Mucosa of descending colon (tissue), 3 donors: ENCODE measurements around the gene FBXO46. TPM values are rescaled to one million over a fixed set of nuclear protein-coding genes. Genes with fewer than 3 reads are reported as not detected.
"Not testable (repeated sequence)": the region's sequence is repeated elsewhere in the genome, so short reads cannot be mapped to it uniquely, and the experiment has no call there.

Source experiments
- ATAC-seq: fragments of 200-7000 bp; cut with Tn5 transposase; one replicate; pipeline ENCODE4 v1.9.1; 2020; ENCODE audit warnings: mild to moderate bottlenecking, moderate library complexity
- DNase-seq, 3 donors: peaks; one replicate each; pipeline ENCODE4 v3.0.0-alpha.2; 2020
- H3K36me3 ChIP-seq: fragments of 200-600 bp; one replicate; pipeline ENCODE4 v1.8.0; 2021; ENCODE audit warnings: low read depth, mild to moderate bottlenecking
- H3K4me1 ChIP-seq: fragments of 200-600 bp; one replicate; pipeline ENCODE4 v1.8.0; 2021; ENCODE audit warnings: low read depth, mild to moderate bottlenecking
- H3K4me3 ChIP-seq: fragments of 200-600 bp; one replicate; pipeline ENCODE4 v1.8.0; 2021; ENCODE audit warnings: mild to moderate bottlenecking
- H3K9me3 ChIP-seq: fragments of 200-600 bp; one replicate; pipeline ENCODE4 v1.8.0; 2021; ENCODE audit warnings: mild to moderate bottlenecking
- CTCF ChIP-seq: fragments of 200-600 bp; IDR thresholded peaks from one replicate; pipeline ENCODE4 v1.8.0; 2022; ENCODE audit warnings: antibody characterized with exemption, mild to moderate bottlenecking
- intact Hi-C, 2 donors: fragments of 100-400 bp; cut with DNase I in 1 of 2; cut with micrococcal nuclease in 1 of 2; formaldehyde crosslinking; loops; one replicate each; pipeline versions ENCODE4 v1.11.0 to v1.11.1; 2022; cut with DNase I, micrococcal nuclease
- total RNA-seq, 3 donors: library from RNA; stranded (reverse); fragmentation: NEBNext Ultra II Directional in 2 of 3; extraction: Animal tissue kit (Norgen Biotek cat#: 25700) in 2 of 3; gene quantifications; one replicate each; pipeline versions ENCODE4 v1.2.1 to v1.2.4, GENCODE V29; 2021 to 2023
- donor health status: DM: no; HTN: no; CAD: no; lungs with moderate emphysema.
- donor health status: DM: no; HTN: no; CAD: no.
- donor health status: DM: no; HTN: yes; CAD: no.

Gene FBXO46
- total RNA-seq, 3 donors from 2014 or later: 30.1 to 34.0 (median 32.3) TPM

DNA sequence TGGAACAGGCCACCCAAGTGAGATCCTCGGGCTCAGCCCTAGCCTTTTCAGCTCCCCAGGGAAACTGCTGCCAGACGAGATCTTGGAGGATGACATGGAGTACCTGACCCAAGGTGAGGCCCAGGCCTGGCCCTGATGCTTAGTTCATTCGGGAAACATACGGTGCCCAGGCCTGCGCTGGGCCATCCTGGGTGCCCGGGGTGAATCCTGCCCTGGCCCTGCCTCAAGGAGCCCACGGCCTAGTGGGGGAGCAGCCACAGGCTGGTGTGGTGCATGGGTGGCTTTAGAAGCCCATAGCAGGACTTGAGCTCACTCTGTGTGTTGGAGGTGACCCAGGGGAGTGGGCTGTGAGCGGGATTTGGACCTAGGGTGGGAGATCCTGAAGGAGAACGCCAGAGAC lies 28.2 kb upstream of the FBXO46 start:
- Histone ChIP-seq H3K9me3 (no peaks in the 10 kb centered on the region), H3K36me3 (no peaks in the 10 kb centered on the region), H3K4me1 (peaks cover under 1% of the 10 kb centered on the region), H3K4me3 (no peak overlapping the region)
- DNase-seq: no peak
- intact Hi-C loops: no loop called here
- TF ChIP-seq CTCF: no peak
- ATAC-seq: no peak

GRCh38 chr19:45757695-45758094 lies 27.0 kb upstream of the FBXO46 start:
- no peak for TF ChIP-seq CTCF
- ATAC-seq (no peak), DNase-seq (no peak)
- intact Hi-C loops: no loop called here
- no peak overlapping the region for H3K4me3 ChIP-seq
- no peaks in the 10 kb centered on the region for H3K36me3 ChIP-seq
- H3K4me1 ChIP-seq: no peaks in the 10 kb centered on the region
- no peaks in the 10 kb centered on the region for H3K9me3 ChIP-seq

DNA sequence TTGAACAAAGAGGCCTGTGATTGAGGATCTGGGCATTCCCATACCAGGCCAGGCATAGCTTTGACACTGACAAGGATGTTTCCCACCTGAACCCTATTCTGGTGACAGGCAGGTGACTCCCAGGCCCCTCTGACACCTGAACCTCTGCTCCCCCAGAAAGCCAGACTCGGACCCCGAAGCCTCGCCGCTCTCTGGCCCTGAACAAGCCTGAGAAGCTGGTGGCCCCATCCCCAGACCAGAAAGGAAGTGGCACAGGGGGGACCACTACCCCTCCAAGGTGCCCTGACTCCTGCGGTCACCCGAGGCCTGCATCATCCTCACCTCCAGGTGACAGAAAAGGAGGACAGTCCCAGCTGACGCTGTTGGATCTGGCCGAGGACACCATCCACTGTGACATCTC lies 23.6 kb upstream of the FBXO46 start:
- no peak for ATAC-seq
- Histone ChIP-seq H3K4me3 (no peak overlapping the region), H3K36me3 (no peaks in the 10 kb centered on the region), H3K9me3 (no peaks in the 10 kb centered on the region), H3K4me1 (no peaks in the 10 kb centered on the region)
- DNase-seq: no peak
- TF ChIP-seq CTCF: no peak
- intact Hi-C loops: no loop called here

DNA sequence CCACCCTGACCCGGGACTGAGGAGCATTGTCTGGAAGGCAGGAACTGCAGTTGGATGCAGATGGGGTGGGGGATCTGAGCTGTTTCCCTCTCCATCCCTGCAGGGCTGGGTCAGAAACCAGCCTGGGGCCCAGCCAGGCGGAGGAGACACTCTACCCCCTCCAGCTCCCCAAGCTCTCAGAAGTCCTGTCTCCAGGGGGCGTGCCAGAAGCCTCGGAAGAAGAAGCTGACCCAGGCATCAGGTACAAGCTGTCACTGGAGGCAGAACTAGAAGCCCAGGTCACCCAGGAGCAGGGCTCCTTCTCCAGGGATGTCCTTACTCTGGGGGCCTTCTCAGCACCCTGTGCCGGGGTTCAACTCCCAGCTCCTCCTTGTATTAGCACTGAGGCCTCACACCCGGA lies 22.9 kb upstream of the FBXO46 start:
- no peaks in the 10 kb centered on the region for H3K36me3 ChIP-seq

GRCh38 chr19:45752639-45753038 lies 21.9 kb upstream of the FBXO46 start:
- TF ChIP-seq CTCF: no peak
- intact Hi-C loops: no loop called here
- DNase-seq: no peak
- Histone ChIP-seq H3K4me1 (no peaks in the 10 kb centered on the region), H3K36me3 (no peaks in the 10 kb centered on the region), H3K4me3 (no peak overlapping the region), H3K9me3 (no peaks in the 10 kb centered on the region)
- no peak for ATAC-seq

More for the DNA sequence above, 22.9 kb upstream of the FBXO46 start:
- no peak for TF ChIP-seq CTCF
- no peaks in the 10 kb centered on the region for H3K4me1 ChIP-seq
- no peak overlapping the region for H3K4me3 ChIP-seq
- DNase-seq: no peak
- H3K9me3 ChIP-seq: no peaks in the 10 kb centered on the region
- no peak for ATAC-seq
- intact Hi-C loops: no loop called here

- intact Hi-C loops, H3K4me3 ChIP-seq, H3K9me3 ChIP-seq, H3K4me1 ChIP-seq, DNase-seq, H3K36me3 ChIP-seq, ATAC-seq: not testable (repeated sequence)
Measured at GRCh38 chr19:45751483-45751882, 20.8 kb upstream of the FBXO46 start.
